HG03565 (cell line): ENCODE data around the gene CBX8.
"Not testable (repeated sequence)": the region's sequence is repeated elsewhere in the genome, so short reads cannot be mapped to it uniquely, and the experiment has no call there.

Experiments
- ATAC-seq: cut with Tn5 transposase; IDR thresholded peaks from one replicate; pipeline ENCODE4 v1.9.1; 2021; ENCODE audit warnings: mild to moderate bottlenecking, moderate library complexity; ENCODE audit not compliant: unreplicated experiment

The CBX8 gene

DNA sequence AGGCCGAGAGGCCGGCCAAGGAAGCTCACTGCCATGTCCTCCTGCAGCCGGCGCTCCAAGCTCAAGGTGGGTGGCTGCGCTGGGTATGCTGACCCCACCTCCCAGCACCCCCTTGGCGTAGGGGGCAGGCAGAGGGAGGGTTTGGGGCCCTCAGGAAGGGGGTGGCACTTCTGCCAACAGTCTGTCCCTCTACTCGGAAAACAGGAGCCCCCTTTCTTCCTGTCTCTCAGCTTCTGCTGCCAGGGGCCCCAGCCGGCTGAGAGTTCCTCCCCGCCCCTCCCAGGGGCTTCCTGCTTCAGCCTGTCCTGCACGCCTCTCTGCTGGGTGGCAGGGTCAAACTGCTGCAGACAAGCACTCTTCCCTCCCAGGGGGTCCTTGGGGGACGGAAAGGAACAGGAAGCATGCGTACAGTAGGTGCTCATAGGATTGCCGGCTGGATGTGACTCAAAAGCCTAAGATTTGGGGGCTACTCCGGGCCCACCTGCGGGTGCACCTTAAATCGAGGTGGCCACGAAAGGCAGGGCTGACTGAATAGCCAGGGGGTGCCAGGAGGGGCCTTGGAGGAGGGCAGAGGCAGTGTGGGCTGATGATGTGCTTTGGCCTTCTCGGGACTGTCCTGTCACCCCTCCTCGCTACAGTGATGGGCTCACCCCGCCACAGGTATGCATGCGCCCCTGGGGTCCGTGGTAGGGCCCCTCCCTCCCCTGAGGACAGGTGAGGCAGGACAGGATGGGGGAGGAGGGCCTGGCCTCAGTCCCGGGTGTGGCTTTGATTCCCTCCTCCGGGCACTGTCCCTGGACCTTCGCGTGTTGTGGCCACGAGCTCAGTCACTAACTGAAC lies 14.9 kb downstream of the CBX8 start:
- ATAC-seq = no peak

DNA sequence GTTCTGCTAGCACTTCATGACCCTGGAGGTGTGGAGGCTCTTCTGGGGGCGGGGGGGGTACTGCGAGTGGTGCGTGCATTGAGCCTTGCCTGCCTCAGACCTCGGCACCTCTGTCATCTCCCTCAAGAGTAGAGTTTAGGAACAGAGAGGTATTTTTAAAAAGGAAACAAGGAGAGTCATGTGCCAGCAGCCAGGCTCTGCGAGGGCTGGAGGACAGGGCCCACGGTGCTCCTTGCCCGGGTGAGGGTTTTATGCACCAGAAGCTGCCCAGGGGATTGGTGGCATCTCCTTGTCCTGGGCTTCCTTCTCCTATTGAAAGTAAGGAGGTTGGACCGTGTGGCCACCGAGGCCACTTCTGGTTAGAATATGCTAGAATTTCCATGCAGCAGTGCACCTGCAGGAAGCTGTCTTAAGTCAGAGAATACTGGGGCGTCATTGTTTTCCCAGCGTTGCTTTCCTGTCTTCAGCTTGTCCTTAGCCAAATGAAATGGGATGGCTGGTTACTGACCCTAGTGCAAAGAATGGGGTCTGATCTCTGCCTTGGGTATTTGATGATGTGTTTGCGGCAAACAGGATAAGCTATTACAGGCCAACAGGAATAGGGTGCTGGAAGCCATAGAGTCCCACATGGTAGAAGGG lies 15.7 kb downstream of the CBX8 start:
- no peak for ATAC-seq

DNA sequence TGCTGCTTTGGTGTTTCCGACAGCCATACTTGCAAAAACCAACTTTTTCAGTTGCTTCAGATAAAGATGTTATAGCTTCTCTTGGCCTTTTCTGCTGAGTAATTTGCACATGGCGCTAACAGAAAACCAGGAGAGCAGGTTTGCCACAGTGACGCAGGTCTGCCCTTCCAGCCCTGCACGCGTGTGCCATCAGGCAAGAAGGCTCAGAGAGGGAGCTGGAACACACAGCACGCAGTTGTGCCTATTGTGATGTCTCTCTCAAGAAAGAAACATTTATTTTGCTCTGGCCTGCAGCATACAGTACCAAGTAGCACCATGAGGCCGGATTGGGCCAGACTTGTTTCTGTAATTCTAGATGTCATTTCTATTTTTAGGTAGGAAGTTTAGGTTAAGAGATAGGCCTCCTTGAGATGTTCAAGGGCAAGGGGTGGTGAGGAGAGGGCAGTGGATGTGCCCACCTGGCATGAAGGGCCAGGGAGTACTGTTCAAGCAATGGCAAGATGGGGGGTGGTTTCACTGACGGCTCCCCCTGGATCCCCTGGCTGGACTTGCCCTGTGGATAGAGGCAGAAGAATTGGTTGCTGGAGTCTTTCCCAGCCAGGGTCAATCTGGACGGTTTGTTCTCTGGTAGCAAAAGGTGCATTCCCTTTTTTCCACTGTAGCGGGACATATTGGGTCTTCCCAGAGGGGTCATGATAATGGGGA lies 17.1 kb downstream of the CBX8 start:
- no peak for ATAC-seq

DNA sequence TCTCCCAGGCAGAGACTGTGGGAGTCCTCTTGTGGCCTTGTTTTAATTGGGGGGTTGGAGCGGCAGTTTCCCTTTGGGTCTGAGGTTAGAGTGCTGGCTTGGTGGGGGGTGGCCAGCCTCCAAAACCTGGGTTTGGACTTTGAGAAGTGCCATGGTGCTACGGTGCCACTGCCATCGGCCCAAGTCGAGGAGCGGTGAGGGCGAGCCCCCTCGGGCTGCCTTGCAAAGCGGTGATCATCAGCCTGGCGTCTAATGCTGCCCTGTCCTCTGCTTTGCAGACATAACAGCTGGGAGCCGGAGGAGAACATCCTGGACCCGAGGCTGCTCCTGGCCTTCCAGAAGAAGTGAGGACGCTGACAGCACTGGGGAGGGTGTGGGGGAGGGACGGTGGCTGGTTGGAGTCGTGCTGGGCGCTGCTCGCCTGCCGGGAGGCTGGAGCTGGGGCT lies 17.8 kb downstream of the CBX8 start:
- ATAC-seq = no peak

DNA sequence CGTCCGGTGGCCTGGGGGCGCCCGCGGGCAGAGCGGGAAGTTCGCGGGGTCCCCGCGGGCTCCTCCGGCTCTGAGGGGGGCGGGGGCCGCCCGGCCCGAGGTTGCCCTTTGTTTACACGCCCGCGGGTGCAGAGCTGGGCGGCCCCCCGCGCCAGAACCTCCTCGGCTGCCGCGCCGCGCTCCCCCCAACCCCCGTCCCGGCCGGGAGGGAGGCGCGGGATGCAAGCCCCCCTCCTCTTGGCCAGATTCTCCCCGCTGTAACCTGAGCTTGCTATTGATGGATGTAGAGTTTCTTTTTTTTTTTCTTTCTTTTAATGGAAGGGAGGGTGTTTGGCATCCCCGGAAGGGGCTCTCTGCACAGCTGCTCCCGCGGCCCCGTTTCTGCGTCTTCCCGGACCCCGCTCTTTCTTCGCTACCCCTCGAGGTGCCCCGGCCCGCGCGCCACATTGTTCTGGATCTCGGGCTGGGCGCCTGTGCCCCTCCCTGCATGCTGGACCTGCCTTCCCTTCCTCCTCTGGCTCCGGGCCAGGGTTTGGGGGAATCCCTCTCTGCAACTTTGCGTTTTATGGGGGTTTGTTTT lies 18.3 kb downstream of the CBX8 start:
- peak; percentile 3 for ATAC-seq

- peak; percentile 58 for ATAC-seq
Measured at GRCh38 chr17:79777894-79778503, 18.9 kb downstream of the CBX8 start, which contains the start of gene CBX2. TSS of gene CBX2 (plus strand) at chr17:79778148. CDS start at chr17:79778236, 88 bp downstream.

DNA sequence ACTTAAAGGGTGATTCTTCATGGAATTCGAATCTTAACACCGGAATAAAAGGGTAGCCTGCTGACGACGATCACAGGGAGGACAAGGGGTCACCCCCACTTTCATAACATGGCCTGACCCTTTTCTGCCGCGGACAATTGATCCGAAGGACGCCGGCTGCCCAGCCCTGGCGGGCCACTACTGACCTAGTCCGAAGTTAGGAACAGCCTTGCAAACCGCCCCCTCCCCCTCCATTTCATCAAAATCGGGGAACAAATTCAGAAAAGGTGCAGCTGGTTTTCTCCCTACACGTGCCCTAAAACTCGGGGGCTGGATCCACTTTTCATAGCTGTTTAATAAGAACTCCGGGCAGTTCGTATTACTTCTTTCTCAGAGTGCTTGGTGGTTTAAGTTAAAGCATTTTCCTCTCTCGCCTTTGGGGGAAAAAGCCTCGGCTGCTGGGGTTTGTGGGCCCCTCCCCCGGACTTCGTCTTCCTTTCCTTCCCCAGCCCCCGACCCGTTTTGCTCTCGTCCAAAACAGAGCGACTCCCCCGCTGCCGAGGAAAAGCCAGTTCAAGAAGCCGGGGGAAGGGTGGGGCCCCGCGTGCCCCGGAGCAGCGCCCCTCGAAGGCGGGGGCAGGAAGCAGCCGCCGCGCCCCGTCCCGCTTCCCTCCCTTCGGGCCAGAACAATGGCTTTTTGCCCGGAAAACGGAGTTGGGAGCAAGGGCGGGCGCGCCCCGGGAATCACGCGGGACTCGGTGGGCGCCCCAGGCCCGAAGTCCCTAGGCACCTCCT lies 19.6 kb downstream of the CBX8 start:
- peak; percentile 12 for ATAC-seq

GRCh38 chr17:79776376-79777119 lies 20.3 kb downstream of the CBX8 start:
- ATAC-seq = no peak

DNA sequence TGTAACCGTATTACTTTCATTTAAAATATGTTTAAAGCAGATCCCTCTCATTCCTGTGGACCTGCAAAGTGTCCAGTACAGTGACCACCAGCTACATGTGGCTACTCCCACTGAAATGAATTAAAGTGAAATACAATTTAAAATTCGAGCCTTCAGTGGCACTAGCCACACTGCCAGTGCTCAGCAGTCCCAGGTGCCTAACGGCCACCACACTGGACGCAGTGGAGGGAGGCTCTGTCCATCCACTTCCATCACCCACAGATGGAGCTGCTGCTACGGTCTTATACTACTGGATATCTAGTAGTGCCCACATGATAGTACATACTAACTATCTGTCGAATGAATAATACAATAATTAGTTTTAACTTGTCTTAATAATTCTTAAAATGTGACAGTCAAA lies 21.2 kb downstream of the CBX8 start:
- no peak for ATAC-seq

DNA sequence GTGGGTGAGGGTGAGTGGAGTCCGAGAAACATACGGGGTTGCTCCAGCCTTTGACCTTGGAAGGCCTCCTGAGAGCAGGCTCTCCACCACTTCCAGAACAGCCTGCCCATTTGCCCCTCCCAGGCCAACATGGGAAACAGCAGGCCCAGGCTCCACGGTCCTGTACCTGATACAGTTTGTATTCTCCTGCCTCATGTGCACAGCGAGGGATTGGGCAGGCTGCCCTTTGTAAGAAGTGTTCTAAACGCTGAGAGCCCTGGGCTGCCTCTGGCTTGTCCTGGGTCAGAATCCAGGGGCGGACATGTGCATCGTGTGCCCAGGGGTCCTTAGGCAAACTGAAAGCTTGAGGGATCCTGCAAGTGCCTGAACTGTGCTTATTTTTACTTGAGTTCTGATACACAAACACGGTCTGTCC lies 22.3 kb downstream of the CBX8 start:
- ATAC-seq = no peak

DNA sequence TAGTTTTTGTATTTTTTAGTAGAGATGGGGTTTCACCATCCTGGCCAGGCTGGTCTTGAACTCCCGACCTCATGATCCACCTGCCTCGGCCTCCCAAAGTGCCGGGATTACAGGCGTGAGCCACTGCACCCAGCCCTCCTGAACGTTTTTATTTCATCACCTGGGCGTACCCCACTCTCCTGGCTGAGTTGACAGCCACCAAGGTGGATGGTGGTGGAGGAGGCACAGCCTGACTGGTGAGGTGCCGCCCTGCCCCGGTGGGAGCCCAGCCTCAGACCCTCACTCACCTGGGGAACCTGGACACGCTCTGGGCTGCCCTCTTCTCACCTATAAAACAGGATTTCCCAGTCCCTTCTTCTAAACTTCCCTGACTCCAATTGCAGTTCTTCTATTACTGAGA lies 24.2 kb downstream of the CBX8 start:
- ATAC-seq = not testable (repeated sequence)

GRCh38 chr17:79771276-79771675 lies 25.6 kb downstream of the CBX8 start:
- ATAC-seq = no peak

- no peak for ATAC-seq
Measured at GRCh38 chr17:79769570-79770506, 27.0 kb downstream of the CBX8 start.

- no peak for ATAC-seq
Measured at GRCh38 chr17:79765708-79766107, 31.2 kb downstream of the CBX8 start.

- ATAC-seq = no peak
Measured at GRCh38 chr17:79761894-79762589, 34.8 kb downstream of the CBX8 start.

DNA sequence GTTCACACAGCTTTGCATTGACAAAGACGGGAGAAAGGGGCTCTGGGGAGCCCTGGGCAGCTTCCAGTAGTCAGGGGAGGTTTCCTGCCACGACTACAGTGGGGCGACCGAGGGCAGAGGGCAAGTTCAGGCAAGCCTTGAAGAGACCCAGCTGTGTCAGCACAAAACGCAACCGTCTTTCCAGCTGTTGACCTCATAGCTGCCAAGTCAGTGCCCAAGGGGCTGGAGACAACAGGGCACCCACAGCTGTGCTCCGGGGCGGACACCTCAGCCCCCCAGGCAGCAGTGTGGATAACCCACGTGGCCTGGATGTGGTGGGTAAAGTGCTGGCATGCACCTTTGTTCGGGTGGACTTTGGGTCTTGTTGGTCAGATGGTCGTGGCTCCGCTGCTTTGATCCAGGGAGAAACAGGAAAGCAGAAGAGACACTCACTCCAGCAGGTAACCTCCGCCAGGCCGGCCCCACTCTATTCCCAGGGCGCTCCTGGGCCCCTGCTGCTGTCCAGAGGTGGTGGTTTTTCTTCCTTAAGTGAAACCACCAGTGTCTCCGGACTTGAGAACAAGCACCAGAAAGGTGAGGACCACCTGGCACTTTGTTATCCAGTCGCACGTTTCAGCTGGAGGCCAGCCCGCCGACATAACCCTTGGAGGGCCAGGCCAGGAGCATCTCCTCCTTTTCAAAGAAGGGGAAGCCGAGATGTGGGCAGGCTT lies 36.5 kb downstream of the CBX8 start:
- ATAC-seq = no peak

DNA sequence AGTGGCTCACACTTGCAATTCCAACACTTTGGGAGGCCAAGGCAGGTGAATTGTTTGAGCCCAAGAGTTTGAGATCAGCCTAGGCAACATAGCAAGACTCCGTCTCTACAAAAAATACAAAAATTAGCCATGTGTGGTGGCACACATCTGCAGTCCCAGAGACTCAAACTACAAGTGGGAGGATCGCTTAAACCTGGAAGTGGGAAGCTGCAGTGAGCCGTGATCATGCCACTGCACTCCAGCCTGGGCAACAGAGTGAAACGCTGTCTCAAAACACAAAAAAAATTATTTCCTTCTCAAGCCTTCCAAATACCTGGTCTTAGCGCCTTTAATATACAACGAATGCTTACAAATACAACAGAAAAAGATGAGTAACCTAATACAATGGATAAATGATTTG lies 38.6 kb downstream of the CBX8 start:
- ATAC-seq = no peak
